BLaER1 treated with 17β-estradiol and CSF1 and Interleukin-3, amounts not matched to agents 10 nM and 100 nM (cell line): ENCODE measurements around the gene ZPLD1.

ENCODE experiments used
- H3K27ac ChIP-seq, 11 experiments: shearing (Covaris generic); formaldehyde crosslinking; 2 replicates each; pipeline ENCODE4 v1.8.1; 2022
- H3K27me3 ChIP-seq, 11 experiments: shearing (Covaris generic); formaldehyde crosslinking; 2 replicates each; pipeline ENCODE4 v1.8.1; 2022
- H3K36me3 ChIP-seq, 11 experiments: shearing (Covaris generic); formaldehyde crosslinking; 2 replicates each; pipeline ENCODE4 v1.8.1; 2022
- H3K4me1 ChIP-seq, 10 experiments: shearing (Covaris generic); formaldehyde crosslinking; 2 replicates each; pipeline ENCODE4 v1.8.1; 2022
- H3K4me2 ChIP-seq, 11 experiments: shearing (Covaris generic); formaldehyde crosslinking; 2 replicates each; pipeline ENCODE4 v1.8.1; 2022
- H3K4me3 ChIP-seq, 10 experiments: shearing (Covaris generic); formaldehyde crosslinking; 2 replicates each; pipeline ENCODE4 v1.8.1; 2022
- H3K9ac ChIP-seq, 11 experiments: shearing (Covaris generic); formaldehyde crosslinking; 2 replicates each; pipeline ENCODE4 v1.8.1; 2022
- H3K9me3 ChIP-seq, 11 experiments: shearing (Covaris generic); formaldehyde crosslinking; replicated peaks in 1 of 11; 2 replicates each; pipeline ENCODE4 v1.8.1; 2022
- H4K20me1 ChIP-seq, 11 experiments: shearing (Covaris generic); formaldehyde crosslinking; 2 replicates each; pipeline ENCODE4 v1.8.1; 2022
- Cebpa-rat ChIP-seq, 11 experiments: shearing (Covaris generic); IDR thresholded peaks; 2 replicates each; pipeline ENCODE4 v1.8.1; 2022

ZPLD1 gene

DNA sequence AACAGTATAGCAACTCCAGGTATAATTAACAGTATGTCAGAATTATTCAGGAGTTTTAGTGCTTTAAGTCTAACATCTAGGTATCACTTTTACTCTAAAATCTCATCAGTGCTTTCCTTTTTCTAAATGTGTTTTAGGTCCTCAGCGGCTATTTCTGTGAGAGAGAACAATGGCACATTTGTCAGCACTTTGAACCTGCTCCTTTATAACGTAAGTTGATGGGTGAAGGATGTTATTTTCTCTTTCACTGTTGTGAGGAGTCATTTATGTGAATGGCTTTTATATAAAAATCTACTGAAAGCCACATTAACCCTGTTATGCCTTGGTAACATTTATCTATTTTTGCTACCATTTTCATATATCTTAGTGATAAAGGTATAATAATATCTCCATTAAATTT is 22.8 kb downstream of the ZPLD1 start:
- no peaks in the 10 kb centered on the region for H3K9me3 ChIP-seq
- no peaks in the 10 kb centered on the region for H3K27me3 ChIP-seq
- no peak for TF ChIP-seq Cebpa-rat (IDR thresholded peaks at IDR 0.05)
- H3K27ac ChIP-seq: no peak overlapping the region
- H3K4me1 ChIP-seq: no peaks in the 10 kb centered on the region
- H3K36me3 ChIP-seq: no peaks in the 10 kb centered on the region
- no peak overlapping the region for H3K4me2 ChIP-seq
- no peak overlapping the region for H3K9ac ChIP-seq
- H4K20me1 ChIP-seq: no peaks in the 10 kb centered on the region
- no peak overlapping the region for H3K4me3 ChIP-seq

- no peak overlapping the region for H3K4me3 ChIP-seq
- H3K9ac ChIP-seq: no peak overlapping the region
- no peaks in the 10 kb centered on the region for H3K36me3 ChIP-seq
- H4K20me1 ChIP-seq: no peaks in the 10 kb centered on the region
- H3K27me3 ChIP-seq: no peaks in the 10 kb centered on the region
- H3K4me2 ChIP-seq: no peak overlapping the region
- no peaks in the 10 kb centered on the region for H3K9me3 ChIP-seq
- TF ChIP-seq Cebpa-rat (IDR thresholded peaks at IDR 0.05): no peak
- H3K4me1 ChIP-seq: no peaks in the 10 kb centered on the region
- H3K27ac ChIP-seq: no peak overlapping the region
Measured at GRCh38 chr3:102460579-102460978, 25.8 kb downstream of the ZPLD1 start.

- H4K20me1 ChIP-seq: no peaks in the 10 kb centered on the region
- no peaks in the 10 kb centered on the region for H3K4me1 ChIP-seq
- no peaks in the 10 kb centered on the region for H3K9me3 ChIP-seq
- no peak overlapping the region for H3K9ac ChIP-seq
- TF ChIP-seq Cebpa-rat (IDR thresholded peaks at IDR 0.05): no peak
- no peak overlapping the region for H3K4me2 ChIP-seq
- H3K4me3 ChIP-seq: no peak overlapping the region
- H3K27me3 ChIP-seq: no peaks in the 10 kb centered on the region
- H3K36me3 ChIP-seq: no peaks in the 10 kb centered on the region
- no peak overlapping the region for H3K27ac ChIP-seq
Measured at GRCh38 chr3:102464261-102464660, 29.4 kb downstream of the ZPLD1 start.

- no peaks in the 10 kb centered on the region for H3K27me3 ChIP-seq
- no peak overlapping the region for H3K9ac ChIP-seq
- H3K27ac ChIP-seq: no peak overlapping the region
- H4K20me1 ChIP-seq: no peaks in the 10 kb centered on the region
- no peaks in the 10 kb centered on the region for H3K9me3 ChIP-seq
- no peak overlapping the region for H3K4me3 ChIP-seq
- no peaks in the 10 kb centered on the region for H3K4me1 ChIP-seq
- H3K4me2 ChIP-seq: no peak overlapping the region
- TF ChIP-seq Cebpa-rat (IDR thresholded peaks at IDR 0.05): no peak
- no peaks in the 10 kb centered on the region for H3K36me3 ChIP-seq
Measured at GRCh38 chr3:102466001-102466400, 31.2 kb downstream of the ZPLD1 start.

DNA sequence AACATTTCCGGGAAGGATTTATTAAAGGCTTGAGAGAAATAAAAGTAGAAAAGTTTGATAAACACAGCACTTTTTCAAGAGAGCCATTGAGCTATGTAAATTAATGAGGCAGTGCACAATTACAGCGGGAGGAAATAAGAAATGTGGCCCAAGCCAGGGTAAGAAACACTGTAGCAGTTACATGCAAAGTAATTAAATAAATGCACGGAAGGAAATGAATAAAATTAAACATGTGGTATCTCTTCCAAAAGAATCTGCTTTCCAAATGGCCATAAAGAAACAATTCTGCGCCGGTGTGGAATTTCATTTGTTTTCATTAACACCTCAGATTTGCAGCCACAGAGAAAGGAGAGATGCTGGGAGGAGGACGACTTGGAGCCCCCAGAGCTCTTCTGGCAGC is 35.3 kb downstream of the ZPLD1 start:
- no peak for TF ChIP-seq Cebpa-rat (IDR thresholded peaks at IDR 0.05)
- H3K4me2 ChIP-seq: no peak overlapping the region
- H3K27me3 ChIP-seq: no peaks in the 10 kb centered on the region
- no peak overlapping the region for H3K9ac ChIP-seq
- no peaks in the 10 kb centered on the region for H3K4me1 ChIP-seq
- no peak overlapping the region for H3K27ac ChIP-seq
- H4K20me1 ChIP-seq: no peaks in the 10 kb centered on the region
- H3K9me3 ChIP-seq: no peaks in the 10 kb centered on the region
- no peaks in the 10 kb centered on the region for H3K36me3 ChIP-seq
- no peak overlapping the region for H3K4me3 ChIP-seq

- no peaks in the 10 kb centered on the region for H3K27me3 ChIP-seq
- H3K4me3 ChIP-seq: no peak overlapping the region
- H3K9ac ChIP-seq: no peak overlapping the region
- no peaks in the 10 kb centered on the region for H3K9me3 ChIP-seq
- no peak overlapping the region for H3K27ac ChIP-seq
- no peak for TF ChIP-seq Cebpa-rat (IDR thresholded peaks at IDR 0.05)
- no peaks in the 10 kb centered on the region for H3K36me3 ChIP-seq
- no peaks in the 10 kb centered on the region for H4K20me1 ChIP-seq
- no peak overlapping the region for H3K4me2 ChIP-seq
- no peaks in the 10 kb centered on the region for H3K4me1 ChIP-seq
Measured at GRCh38 chr3:102471001-102471400, 36.2 kb downstream of the ZPLD1 start.

- no peaks in the 10 kb centered on the region for H3K36me3 ChIP-seq
- no peak overlapping the region for H3K27ac ChIP-seq
- no peaks in the 10 kb centered on the region for H3K27me3 ChIP-seq
- H3K9ac ChIP-seq: no peak overlapping the region
- TF ChIP-seq Cebpa-rat (IDR thresholded peaks at IDR 0.05): no peak
- H3K4me2 ChIP-seq: no peak overlapping the region
- H3K4me1 ChIP-seq: no peaks in the 10 kb centered on the region
- H3K4me3 ChIP-seq: no peak overlapping the region
- no peaks in the 10 kb centered on the region for H4K20me1 ChIP-seq
- H3K9me3 ChIP-seq: no peaks in the 10 kb centered on the region
Measured at GRCh38 chr3:102471491-102471890, 36.7 kb downstream of the ZPLD1 start.

DNA sequence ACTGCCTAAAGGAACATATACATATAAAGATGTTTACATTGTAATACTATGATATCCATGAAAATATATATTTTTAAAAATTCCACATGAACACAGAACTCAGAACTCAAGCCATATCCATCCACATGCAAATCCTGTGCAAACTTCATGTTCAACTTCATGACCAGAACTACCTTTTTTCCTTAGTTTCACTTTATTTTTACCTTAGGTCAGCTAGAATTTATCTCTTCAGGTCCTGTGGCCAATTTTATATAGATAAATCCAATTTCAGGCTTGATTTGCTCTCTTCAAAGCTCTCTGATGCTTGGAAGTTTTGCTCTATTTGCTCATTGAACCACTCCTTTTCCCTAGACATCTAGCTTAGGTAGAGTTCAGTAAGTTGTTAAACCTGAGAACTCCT is 38.8 kb downstream of the ZPLD1 start:
- Histone ChIP-seq H3K9ac (no peak overlapping the region), H3K27ac (no peak overlapping the region), H4K20me1 (no peaks in the 10 kb centered on the region), H3K9me3 (no peaks in the 10 kb centered on the region), H3K4me3 (no peak overlapping the region), H3K27me3 (no peaks in the 10 kb centered on the region), H3K4me1 (no peaks in the 10 kb centered on the region), H3K4me2 (no peak overlapping the region), H3K36me3 (no peaks in the 10 kb centered on the region)
- TF ChIP-seq Cebpa-rat (IDR thresholded peaks at IDR 0.05): no peak

DNA sequence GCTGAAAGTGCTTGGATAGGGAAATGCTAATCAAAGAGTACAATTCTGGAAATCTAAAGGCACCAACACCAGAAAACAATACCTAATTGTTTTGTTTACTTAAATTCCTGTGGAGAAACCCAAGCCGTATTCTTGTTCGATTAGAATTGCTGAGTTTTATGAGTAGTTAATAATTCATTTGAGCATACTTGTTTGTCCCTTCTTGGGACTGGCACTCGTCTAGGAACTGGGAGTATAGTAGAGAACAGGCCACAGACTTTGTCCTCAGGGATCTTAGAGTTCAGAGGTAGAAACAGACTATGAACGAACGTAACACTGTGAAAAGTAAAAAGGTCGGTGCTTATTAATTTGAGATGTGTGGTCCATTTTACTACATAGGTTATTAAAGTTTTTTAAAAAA is 39.4 kb downstream of the ZPLD1 start:
- Histone ChIP-seq H3K4me2 (no peak overlapping the region), H3K9ac (no peak overlapping the region), H3K27me3 (no peaks in the 10 kb centered on the region), H3K27ac (no peak overlapping the region), H3K36me3 (no peaks in the 10 kb centered on the region), H4K20me1 (no peaks in the 10 kb centered on the region), H3K4me1 (no peaks in the 10 kb centered on the region), H3K4me3 (no peak overlapping the region), H3K9me3 (no peaks in the 10 kb centered on the region)
- TF ChIP-seq Cebpa-rat (IDR thresholded peaks at IDR 0.05): no peak

DNA sequence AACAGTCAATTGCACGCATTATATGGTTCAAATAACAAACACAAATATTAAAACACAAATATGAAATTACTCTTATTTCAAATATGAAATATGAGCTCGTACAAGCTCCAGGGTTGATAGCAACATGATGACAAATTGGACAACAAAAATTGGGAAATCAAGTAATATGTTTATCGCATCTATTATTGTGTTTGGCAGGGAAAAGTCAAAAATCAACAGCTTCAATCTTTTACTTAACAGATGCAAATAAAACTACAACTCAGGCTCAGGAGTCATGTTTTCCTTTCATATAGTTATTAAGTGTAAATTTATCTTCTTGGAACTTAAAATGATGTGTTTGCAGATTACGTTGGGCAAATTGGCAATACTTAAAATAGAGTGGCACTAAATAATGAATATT is 41.4 kb downstream of the ZPLD1 start:
- Histone ChIP-seq H3K9me3 (no peaks in the 10 kb centered on the region), H3K4me3 (no peak overlapping the region), H4K20me1 (no peaks in the 10 kb centered on the region), H3K4me1 (no peaks in the 10 kb centered on the region), H3K4me2 (no peak overlapping the region), H3K27me3 (no peaks in the 10 kb centered on the region), H3K27ac (no peak overlapping the region), H3K9ac (no peak overlapping the region), H3K36me3 (no peaks in the 10 kb centered on the region)
- TF ChIP-seq Cebpa-rat (IDR thresholded peaks at IDR 0.05): no peak

DNA sequence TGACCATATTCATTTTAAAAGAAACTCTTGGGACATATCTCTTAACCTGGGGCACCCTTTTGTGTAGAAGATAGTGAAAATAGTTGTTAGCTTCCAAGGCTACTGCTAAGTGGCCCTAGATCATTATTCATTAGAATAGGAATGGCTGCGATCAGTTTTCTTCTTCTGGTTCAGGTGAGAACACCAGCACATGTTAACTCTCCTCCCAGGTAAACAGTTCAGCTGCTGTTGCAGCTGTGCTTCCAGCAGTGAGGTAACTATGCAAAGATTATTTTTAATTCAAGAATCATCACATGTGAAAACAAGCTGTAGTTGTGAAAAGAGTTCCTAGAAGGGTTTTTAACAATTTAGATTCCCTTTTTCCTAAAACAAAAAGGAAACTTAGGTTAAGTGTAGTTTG is 43.3 kb downstream of the ZPLD1 start:
- no peak for TF ChIP-seq Cebpa-rat (IDR thresholded peaks at IDR 0.05)
- no peak overlapping the region for H3K4me3 ChIP-seq
- H4K20me1 ChIP-seq: no peaks in the 10 kb centered on the region
- H3K4me1 ChIP-seq: no peaks in the 10 kb centered on the region
- H3K9ac ChIP-seq: no peak overlapping the region
- no peak overlapping the region for H3K27ac ChIP-seq
- no peaks in the 10 kb centered on the region for H3K27me3 ChIP-seq
- no peaks in the 10 kb centered on the region for H3K36me3 ChIP-seq
- H3K9me3 ChIP-seq: no peaks in the 10 kb centered on the region
- H3K4me2 ChIP-seq: no peak overlapping the region
